GM23248 (cell line): ENCODE data around the gene GAPVD1.

Experiments used
- EZH2 ChIP-seq: fragments of 200-600 bp; sonication (generic); IDR thresholded peaks from 2 replicates; pipeline ENCODE4 v1.6.1; 2018; ENCODE audit warnings: antibody characterized with exemption, mild to moderate bottlenecking; ENCODE audit not compliant: insufficient read depth, poor library complexity, severe bottlenecking
- EZH2phosphoT487 ChIP-seq: fragments of 200-600 bp; sonication (generic); IDR thresholded peaks from 2 replicates; pipeline ENCODE4 v1.6.1; 2018; ENCODE audit warnings: antibody characterized with exemption, moderate library complexity, mild to moderate bottlenecking, low read depth; ENCODE audit not compliant: insufficient read depth

DNA sequence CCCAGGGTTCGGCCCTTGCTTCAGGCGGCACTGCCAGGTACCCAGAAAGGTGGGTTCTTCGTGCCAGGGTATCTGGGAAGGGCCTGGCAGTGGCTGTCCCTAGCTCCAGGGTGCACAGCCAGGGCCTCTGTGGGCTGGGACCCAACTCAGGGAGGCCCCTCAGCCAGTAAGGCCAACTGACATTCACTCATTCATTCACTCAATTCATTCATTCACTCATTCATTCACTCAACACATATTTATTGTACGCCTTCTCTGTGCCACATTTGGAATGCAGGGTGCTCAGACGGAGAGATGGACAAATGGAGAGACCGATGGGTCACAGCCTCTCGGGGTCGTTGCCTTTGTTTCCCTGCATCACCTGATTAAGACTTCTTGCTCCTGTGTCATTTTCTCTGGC is 154.9 kb downstream of the GAPVD1 start:
- TF ChIP-seq EZH2 (no peak), EZH2phosphoT487 (no peak)
